Activated CD4-positive, alpha-beta T cell treated with anti-CD3 and anti-CD28 coated beads, Interleukin-10, Interleukin-2, amounts not matched to agents 100 ng/mL and 50 ng/mL, durations not matched to agents 16 hours and 8 hours (primary cell): ENCODE measurements around the gene PCDHGA5.
"Not testable (repeated sequence)": the region's sequence is repeated elsewhere in the genome, so short reads cannot be mapped to it uniquely, and the experiment has no call there.

ENCODE experiments used
- DNase-seq: peaks from one replicate; pipeline ENCODE4 v3.0.0-alpha.2; 2020

The PCDHGA5 gene

GRCh38 chr5:141354900-141355469, 9.0 kb upstream of the PCDHGA5 start, which contains the start of gene PCDHGA4:
Gene PCDHGA4 (plus strand): TSS chr5:141355021. CDS start chr5:141355108, 87 bp downstream.
- DNase-seq, result no peak

- no peak for DNase-seq
Measured at GRCh38 chr5:141355641-141356040, 8.3 kb upstream of the PCDHGA5 start.

DNA sequence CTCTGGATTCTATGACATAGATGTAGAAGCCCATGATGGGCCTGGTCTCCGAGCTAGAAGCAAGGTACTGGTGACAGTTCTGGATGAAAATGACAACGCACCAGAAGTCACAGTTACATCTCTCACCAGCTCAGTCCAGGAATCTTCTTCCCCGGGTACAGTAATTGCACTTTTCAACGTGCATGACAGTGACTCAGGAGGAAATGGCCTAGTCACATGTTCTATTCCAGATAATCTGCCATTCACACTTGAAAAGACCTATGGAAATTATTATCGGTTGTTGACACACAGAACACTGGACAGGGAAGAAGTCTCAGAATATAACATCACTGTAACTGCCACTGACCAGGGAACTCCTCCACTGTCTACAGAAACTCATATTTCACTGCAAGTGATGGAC, 7.8 kb upstream of the PCDHGA5 start:
- no peak for DNase-seq

GRCh38 chr5:141356950-141357349, 7.0 kb upstream of the PCDHGA5 start:
- no peak for DNase-seq

GRCh38 chr5:141359790-141360426, 4.1 kb upstream of the PCDHGA5 start, which contains the start of gene PCDHGB2:
Gene PCDHGB2 (plus strand): TSS chr5:141359994. CDS start chr5:141360136, 142 bp downstream.
- peak; percentile 4 for DNase-seq

- DNase-seq, result no peak
Measured at GRCh38 chr5:141360685-141361084, 3.3 kb upstream of the PCDHGA5 start.

DNA sequence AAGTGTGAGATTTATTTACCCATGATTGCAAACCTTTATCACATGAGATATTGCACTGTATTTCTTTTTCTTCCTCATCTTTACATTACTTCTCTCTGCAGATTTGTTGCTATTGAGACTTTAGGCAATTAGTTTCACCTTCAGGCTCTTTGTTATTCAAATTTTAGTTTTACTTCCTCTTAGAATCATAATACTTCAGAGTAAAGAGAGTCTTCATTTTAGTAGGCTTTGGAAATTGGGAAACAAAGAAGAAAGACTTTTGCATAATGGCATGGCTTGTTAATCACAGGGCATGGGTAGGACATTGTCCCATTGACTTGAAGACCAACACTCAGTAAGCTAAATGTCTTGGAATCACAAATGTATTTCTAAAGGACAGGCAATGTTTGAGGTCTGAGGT, 1.2 kb upstream of the PCDHGA5 start:
- no peak for DNase-seq

DNA sequence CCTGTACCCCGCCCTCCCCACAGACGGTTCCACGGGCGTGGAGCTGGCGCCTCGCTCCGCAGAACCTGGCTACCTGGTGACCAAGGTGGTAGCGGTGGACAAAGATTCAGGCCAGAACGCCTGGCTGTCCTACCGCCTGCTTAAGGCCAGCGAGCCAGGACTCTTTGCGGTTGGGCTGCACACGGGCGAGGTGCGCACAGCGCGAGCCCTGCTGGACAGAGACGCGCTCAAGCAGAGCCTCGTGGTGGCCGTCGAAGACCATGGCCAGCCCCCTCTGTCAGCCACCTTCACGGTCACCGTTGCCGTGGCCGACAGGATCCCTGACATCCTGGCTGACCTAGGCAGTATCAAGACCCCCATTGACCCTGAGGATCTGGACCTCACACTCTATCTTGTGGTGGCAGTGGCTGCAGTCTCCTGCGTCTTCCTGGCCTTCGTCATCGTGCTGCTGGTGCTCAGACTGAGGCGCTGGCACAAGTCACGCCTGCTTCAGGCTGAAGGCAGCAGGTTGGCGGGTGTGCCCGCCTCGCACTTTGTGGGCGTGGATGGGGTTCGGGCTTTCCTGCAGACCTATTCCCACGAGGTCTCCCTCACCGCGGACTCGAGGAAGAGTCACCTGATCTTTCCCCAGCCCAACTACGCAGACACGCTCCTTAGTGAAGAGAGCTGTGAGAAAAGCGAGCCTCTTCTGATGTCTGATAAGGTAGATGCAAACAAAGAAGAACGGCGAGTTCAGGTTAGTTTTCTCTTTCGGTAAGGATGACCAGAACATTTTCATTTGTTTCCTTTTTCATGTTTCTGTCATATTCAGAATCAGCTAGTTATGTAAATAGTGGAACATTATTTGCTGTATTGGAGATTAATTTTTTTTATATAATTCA, 2.3 kb downstream of the PCDHGA5 start:
- DNase-seq, result no peak

DNA sequence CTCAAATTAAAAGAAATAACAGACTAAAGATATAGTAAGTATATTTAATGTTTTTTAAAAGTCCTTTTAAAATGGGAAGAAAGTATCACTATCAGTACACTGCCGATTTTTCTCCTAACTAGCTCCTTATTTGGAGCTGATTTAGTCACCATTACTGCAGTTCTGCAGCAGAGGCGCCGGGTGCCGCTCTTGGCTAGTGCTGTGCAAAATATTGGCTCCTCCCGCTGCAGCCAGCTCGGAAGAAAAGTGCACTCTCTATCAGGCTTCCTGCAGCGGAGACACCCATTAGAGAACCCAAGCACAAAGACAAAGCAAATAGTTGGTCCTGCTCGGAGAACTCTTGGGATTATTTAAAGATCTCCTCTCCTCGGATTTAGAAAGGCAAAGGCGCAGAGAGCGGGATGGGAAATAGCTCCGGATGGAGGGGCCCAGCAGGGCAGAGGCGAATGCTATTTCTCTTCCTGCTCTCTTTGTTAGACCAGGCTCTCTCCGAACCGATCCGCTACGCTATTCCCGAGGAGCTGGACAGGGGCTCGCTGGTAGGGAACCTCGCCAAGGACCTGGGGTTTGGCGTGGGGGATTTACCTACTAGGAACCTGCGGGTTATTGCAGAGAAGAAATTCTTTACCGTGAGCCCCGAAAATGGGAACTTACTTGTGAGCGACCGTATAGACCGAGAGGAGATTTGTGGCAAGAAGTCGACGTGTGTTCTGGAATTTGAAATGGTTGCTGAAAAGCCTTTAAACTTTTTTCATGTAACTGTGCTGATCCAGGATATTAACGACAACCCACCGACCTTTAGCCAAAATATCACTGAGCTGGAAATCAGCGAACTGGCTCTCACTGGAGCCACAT, 6.3 kb downstream of the PCDHGA5 start, which contains the start of gene PCDHGB3:
TSS of gene PCDHGB3 (plus strand) at position 249 of the 855 bp plus-strand sequence. CDS start at position 402, 153 bp downstream.
- DNase-seq, result peak; percentile 41

- DNase-seq, result no peak
Measured at GRCh38 chr5:141371572-141372475, 7.9 kb downstream of the PCDHGA5 start.

DNA sequence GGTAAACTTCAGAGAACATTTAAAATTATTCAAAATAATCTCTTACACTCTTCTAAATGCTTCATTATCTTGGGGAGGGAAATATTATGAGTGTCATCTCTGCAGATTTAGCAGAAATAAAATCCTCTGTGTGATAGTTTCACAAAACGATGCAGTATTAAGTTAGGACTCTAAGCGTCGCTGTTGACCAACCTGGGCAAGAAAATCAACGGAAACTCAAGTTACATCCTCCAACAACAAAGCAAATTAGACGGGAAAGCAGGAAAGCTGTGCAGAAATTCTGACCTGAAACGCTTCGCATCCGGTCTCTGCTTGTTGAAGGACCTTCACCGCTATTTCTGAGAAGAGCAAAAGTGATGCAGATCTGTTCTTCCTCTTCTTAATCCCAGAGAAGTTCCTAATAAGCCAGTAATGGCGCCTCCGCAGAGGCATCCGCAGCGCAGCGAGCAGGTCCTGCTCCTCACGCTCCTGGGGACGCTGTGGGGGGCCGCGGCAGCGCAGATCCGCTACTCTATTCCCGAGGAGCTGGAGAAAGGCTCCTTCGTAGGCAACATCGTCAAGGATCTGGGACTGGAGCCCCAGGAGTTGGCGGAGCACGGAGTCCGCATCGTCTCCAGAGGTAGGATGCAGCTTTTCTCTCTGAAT, 9.8 kb downstream of the PCDHGA5 start, which contains the start of gene PCDHGA6:
TSS of gene PCDHGA6 (plus strand) at position 219 of the 645 bp plus-strand sequence. CDS start at position 412, 193 bp downstream.
- no peak for DNase-seq

GRCh38 chr5:141374627-141375026, 10.7 kb downstream of the PCDHGA5 start:
- DNase-seq, result no peak

DNA sequence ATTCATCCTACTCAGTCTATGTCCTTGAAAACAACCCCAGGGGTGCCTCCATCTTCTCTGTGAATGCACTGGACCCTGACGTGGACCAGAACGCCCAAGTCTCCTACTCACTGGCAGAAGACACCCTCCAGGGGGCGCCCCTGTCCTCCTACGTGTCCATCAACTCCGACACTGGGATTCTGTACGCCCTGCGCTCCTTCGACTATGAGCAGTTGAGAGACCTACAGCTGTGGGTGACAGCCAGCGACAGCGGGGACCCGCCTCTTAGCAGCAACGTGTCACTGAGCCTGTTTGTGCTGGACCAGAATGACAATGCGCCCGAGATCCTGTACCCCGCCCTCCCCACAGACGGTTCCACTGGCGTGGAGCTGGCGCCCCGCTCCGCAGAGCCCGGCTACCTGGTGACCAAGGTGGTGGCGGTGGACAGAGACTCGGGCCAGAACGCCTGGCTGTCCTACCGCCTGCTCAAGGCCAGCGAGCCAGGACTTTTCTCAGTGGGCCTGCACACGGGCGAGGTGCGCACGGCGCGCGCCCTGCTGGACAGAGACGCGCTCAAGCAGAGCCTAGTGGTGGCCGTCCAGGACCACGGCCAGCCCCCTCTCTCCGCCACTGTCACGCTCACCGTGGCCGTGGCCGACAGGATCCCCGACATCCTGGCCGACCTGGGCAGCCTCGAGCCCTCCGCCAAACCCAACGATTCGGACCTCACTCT, 11.6 kb downstream of the PCDHGA5 start:
- DNase-seq, result not testable (repeated sequence)

- no peak for DNase-seq
Measured at GRCh38 chr5:141382469-141383294, 18.7 kb downstream of the PCDHGA5 start, which contains the start of gene PCDHGA7. Gene PCDHGA7 (plus strand): TSS chr5:141382742. CDS start chr5:141382900, 158 bp downstream.

DNA sequence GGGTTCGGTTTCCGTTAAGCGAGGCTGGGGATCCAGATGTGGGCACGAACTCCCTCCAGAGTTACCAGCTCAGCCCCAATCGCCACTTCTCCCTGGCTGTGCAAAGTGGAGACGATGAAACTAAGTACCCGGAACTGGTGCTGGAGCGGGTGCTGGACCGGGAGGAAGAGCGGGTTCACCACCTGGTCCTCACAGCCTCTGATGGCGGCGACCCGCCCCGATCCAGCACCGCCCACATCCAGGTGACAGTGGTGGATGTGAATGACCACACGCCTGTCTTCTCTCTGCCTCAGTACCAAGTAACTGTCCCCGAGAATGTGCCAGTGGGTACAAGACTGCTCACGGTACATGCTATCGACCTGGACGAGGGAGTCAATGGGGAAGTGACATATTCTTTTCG, 19.4 kb downstream of the PCDHGA5 start:
- no peak for DNase-seq

DNA sequence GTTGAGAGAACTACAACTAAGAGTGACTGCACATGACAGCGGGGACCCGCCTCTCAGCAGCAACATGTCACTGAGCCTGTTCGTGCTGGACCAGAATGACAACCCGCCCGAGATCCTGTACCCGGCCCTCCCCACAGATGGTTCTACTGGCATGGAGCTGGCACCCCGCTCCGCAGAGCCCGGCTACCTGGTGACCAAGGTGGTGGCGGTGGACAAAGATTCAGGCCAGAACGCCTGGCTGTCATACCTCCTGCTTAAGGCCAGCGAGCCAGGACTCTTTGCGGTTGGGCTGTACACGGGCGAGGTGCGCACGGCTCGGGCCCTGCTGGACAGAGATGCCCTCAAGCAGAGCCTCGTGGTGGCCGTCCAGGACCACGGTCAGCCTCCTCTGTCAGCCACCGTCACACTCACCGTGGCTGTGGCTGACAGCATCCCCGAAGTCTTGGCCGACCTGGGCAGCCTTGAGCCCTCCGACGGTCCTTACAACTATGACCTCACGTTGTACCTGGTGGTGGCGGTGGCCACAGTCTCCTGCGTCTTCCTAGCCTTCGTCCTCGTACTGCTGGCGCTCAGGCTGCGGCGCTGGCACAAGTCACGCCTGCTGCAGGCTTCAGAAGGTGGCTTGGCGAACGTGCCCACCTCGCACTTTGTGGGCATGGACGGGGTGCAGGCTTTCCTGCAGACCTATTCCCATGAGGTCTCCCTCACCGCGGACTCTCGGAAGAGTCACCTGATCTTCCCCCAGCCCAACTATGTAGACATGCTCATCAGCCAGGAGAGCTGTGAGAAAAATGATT, 20.7 kb downstream of the PCDHGA5 start:
- no peak for DNase-seq

DNA sequence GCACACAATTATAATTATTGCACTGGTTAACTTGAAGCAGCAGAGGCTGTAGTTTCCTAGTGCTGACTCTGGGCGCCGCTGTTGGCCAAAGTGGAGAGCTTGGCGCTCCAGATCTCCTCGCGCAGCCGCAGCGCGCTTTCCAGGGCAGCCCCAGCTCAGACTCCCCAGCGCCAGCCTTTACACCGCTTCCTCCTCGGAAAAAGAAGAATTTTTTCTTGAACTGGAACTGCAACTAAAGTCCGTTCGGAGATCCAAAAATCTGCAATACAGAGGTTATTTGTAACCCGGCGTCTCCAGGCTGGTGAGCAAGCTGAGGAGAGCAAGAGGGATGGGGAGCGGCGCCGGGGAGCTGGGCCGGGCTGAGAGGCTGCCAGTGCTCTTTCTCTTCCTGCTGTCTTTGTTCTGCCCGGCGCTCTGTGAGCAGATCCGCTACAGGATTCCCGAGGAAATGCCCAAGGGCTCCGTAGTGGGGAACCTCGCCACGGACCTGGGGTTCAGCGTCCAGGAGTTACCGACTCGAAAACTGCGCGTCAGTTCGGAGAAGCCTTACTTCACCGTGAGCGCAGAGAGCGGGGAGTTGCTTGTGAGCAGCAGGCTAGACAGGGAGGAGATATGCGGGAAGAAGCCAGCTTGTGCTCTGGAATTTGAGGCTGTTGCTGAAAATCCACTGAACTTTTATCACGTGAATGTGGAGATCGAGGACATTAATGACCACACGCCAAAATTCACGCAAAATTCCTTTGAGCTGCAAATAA, 23.8 kb downstream of the PCDHGA5 start, which contains the start of gene PCDHGB4:
TSS of gene PCDHGB4 (plus strand) at position 142 of the 755 bp plus-strand sequence. CDS start at position 329, 187 bp downstream.
- DNase-seq, result peak; percentile 40
